ENCODE data around the gene ATXN10. TPM values are rescaled to one million over a fixed set of nuclear protein-coding genes. Genes with fewer than 3 reads are reported as not detected.

The ATXN10 gene
- total and polyA plus RNA-seq, 7 experiments from 2014 or later: 64.2 to 105 (median 76.1) TPM

DNA sequence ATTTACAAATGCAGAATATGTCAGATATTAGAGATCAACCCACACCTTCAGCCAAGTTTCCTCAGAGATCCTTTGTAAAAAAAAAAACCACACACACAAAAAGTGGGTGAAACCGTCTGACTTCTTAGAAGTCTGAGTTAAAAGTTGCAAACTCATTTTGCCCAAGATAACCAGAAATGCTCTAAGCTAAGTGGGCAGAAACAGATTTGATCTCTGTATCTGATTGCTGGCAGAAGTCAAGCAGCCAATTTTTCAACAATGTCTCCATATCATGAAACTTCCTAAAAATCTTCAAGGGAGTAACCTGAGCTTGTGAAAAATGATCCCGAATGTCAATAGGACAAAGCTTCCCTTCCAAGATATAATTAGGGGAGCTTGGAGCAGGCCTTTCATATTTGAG lies 28.6 kb upstream of the ATXN10 start:
- no peaks in the 10 kb centered on the region for H3K9me3 Mint-ChIP-seq
- DNase-seq: no peak
- POLR2A ChIA-PET: no interaction called here
- peaks cover 0 to 13% of the 10 kb centered on the region in 2 donors for H3K27me3 ChIP-seq (ENCODE audit: control insufficient read depth in 2 of 2, insufficient read depth in 2 of 2, low read length in 2 of 2)
- ATAC-seq: no peak
- intact Hi-C loops (cut with micrococcal nuclease): no loop called here
- peaks cover 0 to 29% (median 0%) of the 10 kb centered on the region in 7 donors for H3K4me1 Mint-ChIP-seq
- H3K4me3 ChIP-seq (ENCODE audit: low read length): no peak overlapping the region
- CTCF ChIA-PET: interaction anchor here (0.6 kb wide), 1 partner anchor 58 kb away, joined by 3 read pairs; no protein-coding TSS in a partner anchor
- peaks cover 0 to 7% of the 10 kb centered on the region in 2 donors for H3K4me1 ChIP-seq (ENCODE audit: control insufficient read depth in 2 of 2, insufficient read depth in 2 of 2, low read length in 2 of 2)
- no peaks in the 10 kb centered on the region for H3K36me3 Mint-ChIP-seq
- H3K36me3 ChIP-seq (ENCODE audit: control insufficient read depth in 2 of 3, insufficient read depth in 3 of 3, low read length in 3 of 3): no peaks in the 10 kb centered on the region
- no peaks in the 10 kb centered on the region for H3K9me3 ChIP-seq (ENCODE audit: control insufficient read depth in 2 of 3, low read length in 3 of 3)
- no peak overlapping the region for H3K27ac Mint-ChIP-seq
- H3K27me3 Mint-ChIP-seq: peaks cover 42 to 74% (median 53%) of the 10 kb centered on the region in 5 donors
- H3K4me3 Mint-ChIP-seq: no peak overlapping the region
- no peak overlapping the region for H3K27ac ChIP-seq (ENCODE audit: low read depth, low read length)

DNA sequence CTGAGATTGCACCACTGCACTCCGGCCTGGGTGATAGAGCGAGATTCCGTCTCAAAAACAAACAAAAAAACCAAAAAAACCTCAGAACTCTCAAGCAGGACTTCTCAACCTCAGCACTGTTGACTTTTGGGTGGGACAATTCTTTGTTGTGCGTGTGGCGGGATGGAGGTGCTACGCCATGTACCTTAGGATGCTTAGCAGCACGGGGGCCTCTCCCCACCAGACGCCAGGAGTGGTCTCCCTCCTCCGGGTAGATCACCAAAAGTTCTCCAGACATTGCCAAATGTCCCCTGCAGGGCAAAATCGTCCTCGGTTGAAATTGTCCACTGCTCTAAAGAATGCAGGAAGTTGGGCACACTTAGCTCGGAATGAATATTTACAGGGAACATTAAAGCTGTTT lies 26.9 kb upstream of the ATXN10 start:
- no peak overlapping the region for H3K27ac ChIP-seq (ENCODE audit: low read depth, low read length)
- intact Hi-C loops (cut with micrococcal nuclease): loop anchor here in 1 of 2 donors (1.0 to 2.0 kb wide), 2 partner anchors 27 to 66 kb away; partner anchors contain the start of gene ATXN10
- peaks cover 0 to 11% of the 10 kb centered on the region in 2 donors for H3K27me3 ChIP-seq (ENCODE audit: control insufficient read depth in 2 of 2, insufficient read depth in 2 of 2, low read length in 2 of 2)
- peaks cover 36 to 72% (median 53%) of the 10 kb centered on the region in 5 donors for H3K27me3 Mint-ChIP-seq
- ATAC-seq (no peak), DNase-seq (no peak)
- peak overlapping the region in 2 of 10 donors; percentile 19 to 52 for H3K4me3 Mint-ChIP-seq
- no peaks in the 10 kb centered on the region for H3K9me3 ChIP-seq (ENCODE audit: control insufficient read depth in 2 of 3, low read length in 3 of 3)
- H3K27ac Mint-ChIP-seq: no peak overlapping the region
- peaks cover 0 to 1% (median 0%) of the 10 kb centered on the region in 11 donors for H3K9me3 Mint-ChIP-seq
- H3K36me3 ChIP-seq (ENCODE audit: control insufficient read depth in 2 of 3, insufficient read depth in 3 of 3, low read length in 3 of 3): no peaks in the 10 kb centered on the region
- no peak overlapping the region for H3K4me3 ChIP-seq (ENCODE audit: low read length)
- H3K4me1 ChIP-seq (ENCODE audit: control insufficient read depth in 2 of 2, insufficient read depth in 2 of 2, low read length in 2 of 2): peaks cover 0 to 7% of the 10 kb centered on the region in 2 donors
- peaks cover 0 to 18% (median 0%) of the 10 kb centered on the region in 7 donors for H3K4me1 Mint-ChIP-seq
- ChIA-PET CTCF (interaction anchor here (1.1 to 1.5 kb wide), 2 partner anchors 11 to 336 kb away, joined by 3 to 12 read pairs; no protein-coding TSS in a partner anchor), POLR2A (no interaction called here)
- no peaks in the 10 kb centered on the region for H3K36me3 Mint-ChIP-seq

DNA sequence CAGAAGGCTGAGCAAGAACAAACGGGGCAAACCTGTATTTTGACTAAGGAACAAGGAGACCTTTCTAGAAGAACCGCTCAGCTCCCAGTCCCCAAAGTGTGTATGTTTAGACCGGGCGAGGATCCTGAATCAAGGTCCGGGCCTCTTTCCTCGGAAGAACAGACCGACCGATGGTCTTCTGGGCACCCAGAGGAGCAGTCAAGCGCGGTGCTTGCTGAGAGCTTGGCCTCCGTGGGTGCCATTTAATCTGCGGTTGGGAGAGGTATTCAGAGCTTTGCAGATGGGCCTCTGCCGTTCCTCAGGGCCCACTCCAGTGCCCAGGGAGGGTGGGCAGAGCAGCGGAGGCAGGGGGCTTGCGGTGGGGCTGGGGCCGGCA lies 26.5 kb upstream of the ATXN10 start:
- peaks cover 0 to 10% of the 10 kb centered on the region in 2 donors for H3K27me3 ChIP-seq (ENCODE audit: control insufficient read depth in 2 of 2, insufficient read depth in 2 of 2, low read length in 2 of 2)
- Mint-ChIP-seq H3K4me1 (peaks cover 0 to 14% (median 0%) of the 10 kb centered on the region in 7 donors), H3K9me3 (peaks cover 0 to 1% (median 0%) of the 10 kb centered on the region in 11 donors), H3K4me3 (peak overlapping the region in 2 of 10 donors; percentile 19 to 52), H3K27me3 (peaks cover 36 to 68% (median 49%) of the 10 kb centered on the region in 5 donors), H3K36me3 (no peaks in the 10 kb centered on the region), H3K27ac (no peak overlapping the region)
- peaks cover 0 to 7% of the 10 kb centered on the region in 2 donors for H3K4me1 ChIP-seq (ENCODE audit: control insufficient read depth in 2 of 2, insufficient read depth in 2 of 2, low read length in 2 of 2)
- intact Hi-C loops (cut with micrococcal nuclease): loop anchor here in 1 of 2 donors (1.0 to 2.0 kb wide), 2 partner anchors 26 to 66 kb away; partner anchors contain the start of gene ATXN10
- ATAC-seq (no peak), DNase-seq (no peak)
- POLR2A ChIA-PET: no interaction called here
- no peak overlapping the region for H3K27ac ChIP-seq (ENCODE audit: low read depth, low read length)
- no peak overlapping the region for H3K4me3 ChIP-seq (ENCODE audit: low read length)
- H3K36me3 ChIP-seq (ENCODE audit: control insufficient read depth in 2 of 3, insufficient read depth in 3 of 3, low read length in 3 of 3): no peaks in the 10 kb centered on the region
- CTCF ChIA-PET: interaction anchor here (1.1 to 1.5 kb wide), 2 partner anchors 12 to 335 kb away, joined by 3 to 12 read pairs; no protein-coding TSS in a partner anchor
- no peaks in the 10 kb centered on the region for H3K9me3 ChIP-seq (ENCODE audit: control insufficient read depth in 2 of 3, low read length in 3 of 3)

- Histone ChIP-seq H3K36me3 (ENCODE audit: control insufficient read depth in 2 of 3, insufficient read depth in 3 of 3, low read length in 3 of 3) (no peaks in the 10 kb centered on the region), H3K4me3 (ENCODE audit: low read length) (no peak overlapping the region), H3K27ac (ENCODE audit: low read depth, low read length) (no peak overlapping the region), H3K4me1 (ENCODE audit: control insufficient read depth in 2 of 2, insufficient read depth in 2 of 2, low read length in 2 of 2) (peaks cover 0 to 7% of the 10 kb centered on the region in 2 donors), H3K9me3 (ENCODE audit: control insufficient read depth in 2 of 3, low read length in 3 of 3) (no peaks in the 10 kb centered on the region), H3K27me3 (ENCODE audit: control insufficient read depth in 2 of 2, insufficient read depth in 2 of 2, low read length in 2 of 2) (peaks cover 0 to 10% of the 10 kb centered on the region in 2 donors)
- H3K27me3 Mint-ChIP-seq: peaks cover 33 to 69% (median 49%) of the 10 kb centered on the region in 5 donors
- peak overlapping the region in 1 of 9 donors; percentile 33 for H3K27ac Mint-ChIP-seq
- intact Hi-C loops (cut with micrococcal nuclease): loop anchor here in 1 of 2 donors (1.0 to 2.0 kb wide), 2 partner anchors 26 to 67 kb away; partner anchors contain the start of gene ATXN10
- H3K9me3 Mint-ChIP-seq: peaks cover 0 to 1% (median 0%) of the 10 kb centered on the region in 11 donors
- H3K4me1 Mint-ChIP-seq: peaks cover 0 to 12% (median 0%) of the 10 kb centered on the region in 7 donors
- DNase-seq (peak; percentile 47 to 85 (median 73)), ATAC-seq (peak; percentile 95)
- no peaks in the 10 kb centered on the region for H3K36me3 Mint-ChIP-seq
- H3K4me3 Mint-ChIP-seq: peak overlapping the region in 6 of 10 donors; percentile 30 to 66 (median 50)
- CTCF ChIA-PET: interaction anchor here (0.5 to 1.1 kb wide), 2 partner anchors 13 to 268 kb away, joined by 5 to 12 read pairs; no protein-coding TSS in a partner anchor
- POLR2A ChIA-PET: interaction anchor here (0.5 kb wide), 1 partner anchor 168 kb away, joined by 3 read pairs; no protein-coding TSS in a partner anchor
Observed at GRCh38 chr22:45645526-45646414, 25.9 kb upstream of the ATXN10 start.

DNA sequence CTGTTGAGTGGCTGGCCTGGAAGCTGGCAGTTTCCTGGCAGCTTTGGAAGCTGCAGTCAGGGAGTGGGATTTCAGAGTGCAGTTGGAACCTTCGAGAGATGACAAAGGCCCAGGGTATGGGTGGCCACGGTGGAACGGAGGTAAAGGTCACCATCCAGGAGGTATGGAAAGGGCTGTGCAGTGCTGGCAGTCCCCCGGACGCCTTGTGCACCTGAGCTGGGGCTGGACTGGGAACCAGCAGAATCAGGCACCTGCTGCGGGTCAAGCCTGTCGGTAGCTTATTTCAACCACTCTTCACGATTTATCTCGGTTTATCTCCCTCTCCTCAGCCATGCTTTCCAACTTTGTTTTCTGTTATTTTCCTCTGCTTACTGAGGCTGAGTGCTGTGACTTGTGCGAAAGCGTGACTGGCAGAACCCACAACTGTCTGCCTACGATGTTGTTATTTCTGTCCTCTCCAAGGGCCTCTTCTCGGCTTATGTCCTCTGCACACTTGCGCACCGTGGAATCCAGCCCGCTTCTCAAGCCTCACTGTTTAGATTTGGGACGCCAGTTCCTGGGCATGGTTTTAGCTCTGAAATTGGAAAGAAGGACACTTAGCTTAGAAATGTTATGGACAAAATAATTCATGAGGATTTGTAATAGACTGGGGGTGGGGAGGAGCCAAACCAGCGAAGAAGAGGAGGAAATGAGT lies 24.0 kb upstream of the ATXN10 start:
- intact Hi-C loops (cut with micrococcal nuclease): no loop called here
- peaks cover 0 to 8% (median 0%) of the 10 kb centered on the region in 7 donors for H3K4me1 Mint-ChIP-seq
- H3K36me3 Mint-ChIP-seq: no peaks in the 10 kb centered on the region
- peaks cover 29 to 57% (median 45%) of the 10 kb centered on the region in 5 donors for H3K27me3 Mint-ChIP-seq
- POLR2A ChIA-PET: no interaction called here
- ATAC-seq (no peak), DNase-seq (no peak)
- Histone ChIP-seq H3K36me3 (ENCODE audit: control insufficient read depth in 2 of 3, insufficient read depth in 3 of 3, low read length in 3 of 3) (no peaks in the 10 kb centered on the region), H3K27ac (ENCODE audit: low read depth, low read length) (no peak overlapping the region), H3K9me3 (ENCODE audit: control insufficient read depth in 2 of 3, low read length in 3 of 3) (no peaks in the 10 kb centered on the region), H3K27me3 (ENCODE audit: control insufficient read depth in 2 of 2, insufficient read depth in 2 of 2, low read length in 2 of 2) (peaks cover 0 to 10% of the 10 kb centered on the region in 2 donors), H3K4me1 (ENCODE audit: control insufficient read depth in 2 of 2, insufficient read depth in 2 of 2, low read length in 2 of 2) (peaks cover 0 to 7% of the 10 kb centered on the region in 2 donors), H3K4me3 (ENCODE audit: low read length) (no peak overlapping the region)
- peaks cover 0 to 3% (median 0%) of the 10 kb centered on the region in 11 donors for H3K9me3 Mint-ChIP-seq
- no peak overlapping the region for H3K4me3 Mint-ChIP-seq
- no peak overlapping the region for H3K27ac Mint-ChIP-seq
- CTCF ChIA-PET: interaction anchor here (0.7 kb wide), 1 partner anchor 315 kb away, joined by 3 read pairs; no protein-coding TSS in a partner anchor

Measured in naive thymus-derived CD4-positive, alpha-beta T cell (primary cell).